Activated CD4-positive, alpha-beta T cell treated with anti-CD3 and anti-CD28 coated beads for 36 hours (primary cell): Measurements from ENCODE around the gene MLX. TPM values are rescaled to one million over a fixed set of nuclear protein-coding genes. Genes with fewer than 3 reads are reported as not detected.
"Not testable (repeated sequence)": the region's sequence is repeated elsewhere in the genome, so short reads cannot be mapped to it uniquely, and the experiment has no call there.

Experiments used
- ATAC-seq: fragments of 200-7000 bp; cut with Tn5 transposase; one replicate; pipeline ENCODE4 v1.10.0; 2021; ENCODE audit warnings: mild to moderate bottlenecking, moderate library complexity
- CTCF ChIA-PET: fragments of 350-600 bp; sonication (Branson Sonifier 250); formaldehyde crosslinking; loops from one replicate; lab custom pipeline; 2021; ENCODE audit warnings: antibody characterized with exemption; lab: Charles Lee
- POLR2A ChIA-PET: fragments of 350-600 bp; sonication (Branson Sonifier 250); formaldehyde crosslinking; loops from one replicate; lab custom pipeline; 2021; ENCODE audit warnings: antibody characterized with exemption, inconsistent platforms; lab: Charles Lee
- DNase-seq: peaks from one replicate; pipeline ENCODE4 v3.0.0-alpha.2; 2020
- H3K27ac Mint-ChIP-seq: one replicate; pipeline ENCODE4 v1.8.0; 2021; ENCODE audit warnings: mixed read lengths
- H3K27me3 Mint-ChIP-seq: one replicate; pipeline ENCODE4 v1.8.0; 2021; ENCODE audit warnings: mixed read lengths
- H3K36me3 Mint-ChIP-seq: one replicate; pipeline ENCODE4 v1.8.0; 2021; ENCODE audit warnings: low read depth, mixed read lengths
- H3K4me1 Mint-ChIP-seq: one replicate; pipeline ENCODE4 v1.8.0; 2021; ENCODE audit warnings: mixed read lengths
- H3K4me3 Mint-ChIP-seq: one replicate; pipeline ENCODE4 v1.8.0; 2021; ENCODE audit warnings: mild to moderate bottlenecking, moderate library complexity, mixed read lengths
- H3K9me3 Mint-ChIP-seq: one replicate; pipeline ENCODE4 v1.8.0; 2021; ENCODE audit warnings: low read depth, mixed read lengths
- intact Hi-C, 2 experiments: fragments of 100-400 bp; cut with DNase I in 1 of 2; cut with micrococcal nuclease in 1 of 2; formaldehyde crosslinking; loops; one replicate each; pipeline versions ENCODE4 v1.14.2 to v1.15.1; 2022 to 2024; cut with DNase I, micrococcal nuclease
- total RNA-seq, 2 experiments: library from RNA; stranded (reverse); gene quantifications; one replicate each; pipeline ENCODE4 v1.2.3, GENCODE V29; 2021

The MLX gene
- total RNA-seq, 2 experiments from 2014 or later: 38.7 to 40.7 TPM

DNA sequence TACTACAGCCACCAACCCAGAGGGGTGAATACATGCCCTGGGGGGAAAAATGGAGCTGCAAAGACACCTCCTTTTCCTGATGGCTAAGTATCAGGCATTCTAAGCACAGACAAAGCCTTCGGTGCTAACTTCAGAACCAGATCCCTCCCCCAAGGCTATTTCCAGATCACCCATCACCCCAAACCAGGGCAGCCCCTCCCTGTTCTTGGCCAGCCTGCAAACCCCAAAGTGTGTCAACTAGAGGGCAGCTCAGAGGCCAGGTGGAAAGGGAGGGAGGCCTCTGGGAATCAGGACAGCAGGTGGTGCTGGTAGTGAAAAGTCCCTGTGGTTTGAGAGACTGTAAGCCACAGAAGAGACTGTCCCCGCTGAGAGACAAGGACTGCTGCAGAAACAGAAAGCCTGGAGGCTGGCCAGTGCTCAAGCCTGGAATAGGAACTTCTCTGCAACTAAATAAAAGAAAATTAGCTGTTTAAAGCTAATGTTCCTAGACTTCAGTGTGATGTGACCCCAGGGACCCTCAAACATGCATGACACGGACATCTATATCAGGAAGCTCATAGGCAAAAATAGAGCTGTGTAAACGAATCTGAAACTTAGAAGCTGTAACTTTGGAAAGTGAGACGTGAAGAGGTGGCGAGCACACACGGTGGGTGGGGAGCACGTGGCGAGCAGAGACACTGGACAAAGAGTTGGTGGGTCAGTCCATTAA lies 51.7 kb downstream of the MLX start:
- H3K36me3 Mint-ChIP-seq: peaks cover 21% of the 10 kb centered on the region
- DNase-seq (no peak), ATAC-seq (peak; percentile 39)
- H3K4me3 Mint-ChIP-seq: no peak overlapping the region
- no peaks in the 10 kb centered on the region for H3K4me1 Mint-ChIP-seq
- no peaks in the 10 kb centered on the region for H3K27me3 Mint-ChIP-seq
- ChIA-PET POLR2A (interaction anchor here (0.8 kb wide), 1 partner anchor 10 kb away, joined by 3 read pairs; no protein-coding TSS in a partner anchor), CTCF (interaction anchor here (0.5 to 1.2 kb wide), 3 partner anchors 11 to 28 kb away, joined by 3 to 4 read pairs (median 3); no protein-coding TSS in a partner anchor)
- H3K27ac Mint-ChIP-seq: no peak overlapping the region
- intact Hi-C loops: no loop called here
- H3K9me3 Mint-ChIP-seq: no peaks in the 10 kb centered on the region

DNA sequence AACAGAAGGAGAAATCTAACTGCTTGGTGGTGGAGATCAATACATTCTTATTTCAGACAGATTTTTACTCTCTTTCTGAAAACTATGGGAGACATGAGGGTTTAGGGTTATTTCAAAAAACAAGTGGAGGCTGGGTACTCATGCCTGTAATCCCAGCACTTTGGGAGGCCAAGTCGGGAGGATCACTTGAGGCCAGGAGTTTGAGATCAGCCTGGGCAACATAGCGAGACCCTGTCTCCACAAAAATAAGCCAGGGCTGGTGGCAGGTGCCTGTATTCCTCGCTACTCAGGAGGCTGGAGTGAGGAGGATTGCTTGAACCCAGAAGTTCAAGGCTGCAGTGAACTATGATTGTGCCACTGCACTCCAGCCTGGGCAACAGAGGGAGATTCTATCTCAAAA lies 55.1 kb downstream of the MLX start:
- H3K4me3 Mint-ChIP-seq, H3K4me1 Mint-ChIP-seq, H3K27me3 Mint-ChIP-seq, DNase-seq, intact Hi-C loops, ATAC-seq, H3K9me3 Mint-ChIP-seq, H3K36me3 Mint-ChIP-seq, H3K27ac Mint-ChIP-seq: not testable (repeated sequence)
- POLR2A ChIA-PET: interaction anchor here (0.6 kb wide), 1 partner anchor 73 kb away, joined by 7 read pairs; no protein-coding TSS in a partner anchor
- CTCF ChIA-PET: interaction anchor here (0.7 kb wide), 1 partner anchor 43 kb away, joined by 4 read pairs; no protein-coding TSS in a partner anchor

Other genes with a start within 250 kb of the MLX start
- gene STAT3, start 178.7 kb upstream of the MLX start, total RNA-seq: 100 to 1,000 TPM; 332 to 345 TPM
- gene CAVIN1, start 143.8 kb upstream of the MLX start, total RNA-seq: 1 to 10 TPM; 4.2 to 4.4 TPM
- 10 to 100 TPM; 13.3 to 15.9 TPM for gene ATP6V0A1, start 108.2 kb upstream of the MLX start, total RNA-seq
- 10 to 100 TPM in 1 of 2 experiments, 1 to 10 TPM in 1; 9.7 to 12.5 TPM for gene NAGLU, start 30.9 kb upstream of the MLX start, total RNA-seq
- gene HSD17B1, start 14.2 kb upstream of the MLX start, total RNA-seq: under 1 TPM; 0.35 to 0.41 TPM
- 100 to 1,000 TPM in 1 of 2 experiments, 10 to 100 TPM in 1; 83.3 to 105 TPM for gene COASY, start 5.0 kb upstream of the MLX start, total RNA-seq
- 10 to 100 TPM; 27.0 to 28.9 TPM for gene PSMC3IP, start 10.6 kb downstream of the MLX start, total RNA-seq
- gene RETREG3, start 42.3 kb downstream of the MLX start, total RNA-seq: 10 to 100 TPM; 28.3 to 30.9 TPM
- gene TUBG1, start 42.6 kb downstream of the MLX start, total RNA-seq: 100 to 1,000 TPM in 1 of 2 experiments, 10 to 100 TPM in 1; 76.1 to 102 TPM
- 1 to 10 TPM; 9.0 to 9.2 TPM for gene TUBG2, start 92.2 kb downstream of the MLX start, total RNA-seq
- under 1 TPM; 0.73 to 0.97 TPM for gene PLEKHH3, start 109.9 kb downstream of the MLX start, total RNA-seq
- gene CCR10, start 114.7 kb downstream of the MLX start, total RNA-seq: under 1 TPM; 0.18 to 0.37 TPM
- gene CNTNAP1, start 115.4 kb downstream of the MLX start, total RNA-seq: 1 to 10 TPM; 1.2 to 1.4 TPM
- gene EZH1, start 177.9 kb downstream of the MLX start, total RNA-seq: 10 to 100 TPM; 28.6 to 29.5 TPM
- not detected for gene RAMP2, start 194.1 kb downstream of the MLX start, total RNA-seq
- gene VPS25, start 206.3 kb downstream of the MLX start, total RNA-seq: 10 to 100 TPM; 62.5 to 64.0 TPM
- gene WNK4, start 213.5 kb downstream of the MLX start, total RNA-seq: under 1 TPM; 0.42 to 0.64 TPM
- gene COA3, start 231.6 kb downstream of the MLX start, total RNA-seq: 10 to 100 TPM; 30.1 to 31.4 TPM
- not detected for gene CNTD1, start 231.8 kb downstream of the MLX start, total RNA-seq